Fibroblast of lung (primary cell): ENCODE measurements around the gene EFNA5.

Experiments
- EZH2 ChIP-seq: IDR thresholded peaks from 2 replicates; pipeline ENCODE4 v1.5.1; 2012; ENCODE audit warnings: low read length, control low read depth, mild to moderate bottlenecking; ENCODE audit errors: missing control alignments
- TF ChIP-seq, protein P1 (sequence below), 2 donors: IDR thresholded peaks in 1 of 2; conservative IDR thresholded peaks in 1 of 2; 1 replicate in 1 of 2; 2 replicates in 1 of 2; pipeline ENCODE4 v1.5.1; 2011 to 2012; ENCODE audit warnings: low read length in 2 of 2, control low read depth in 1 of 2, inconsistent platforms in 1 of 2, low read depth in 1 of 2, mild to moderate bottlenecking in 1 of 2

DNA sequence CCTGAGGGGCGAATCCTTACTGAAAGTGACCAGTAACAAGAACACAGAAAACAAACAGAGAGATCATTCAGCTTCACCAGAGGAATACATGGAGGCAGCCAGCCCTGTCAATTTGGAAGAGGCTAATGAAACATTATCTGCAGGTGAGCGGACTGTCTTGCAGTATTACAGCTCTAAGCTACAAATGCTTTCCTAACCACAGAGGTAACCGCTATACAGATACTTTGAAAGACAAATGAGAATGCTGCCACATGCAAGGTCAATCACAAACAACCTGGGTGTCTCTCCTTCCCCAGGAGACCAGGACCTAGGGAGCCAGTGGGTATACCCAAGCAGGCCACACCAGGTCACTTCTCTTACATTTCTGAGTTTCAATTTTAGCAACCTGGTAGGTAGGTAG, 30.2 kb downstream of the EFNA5 start:
- TF ChIP-seq, protein P1, sequence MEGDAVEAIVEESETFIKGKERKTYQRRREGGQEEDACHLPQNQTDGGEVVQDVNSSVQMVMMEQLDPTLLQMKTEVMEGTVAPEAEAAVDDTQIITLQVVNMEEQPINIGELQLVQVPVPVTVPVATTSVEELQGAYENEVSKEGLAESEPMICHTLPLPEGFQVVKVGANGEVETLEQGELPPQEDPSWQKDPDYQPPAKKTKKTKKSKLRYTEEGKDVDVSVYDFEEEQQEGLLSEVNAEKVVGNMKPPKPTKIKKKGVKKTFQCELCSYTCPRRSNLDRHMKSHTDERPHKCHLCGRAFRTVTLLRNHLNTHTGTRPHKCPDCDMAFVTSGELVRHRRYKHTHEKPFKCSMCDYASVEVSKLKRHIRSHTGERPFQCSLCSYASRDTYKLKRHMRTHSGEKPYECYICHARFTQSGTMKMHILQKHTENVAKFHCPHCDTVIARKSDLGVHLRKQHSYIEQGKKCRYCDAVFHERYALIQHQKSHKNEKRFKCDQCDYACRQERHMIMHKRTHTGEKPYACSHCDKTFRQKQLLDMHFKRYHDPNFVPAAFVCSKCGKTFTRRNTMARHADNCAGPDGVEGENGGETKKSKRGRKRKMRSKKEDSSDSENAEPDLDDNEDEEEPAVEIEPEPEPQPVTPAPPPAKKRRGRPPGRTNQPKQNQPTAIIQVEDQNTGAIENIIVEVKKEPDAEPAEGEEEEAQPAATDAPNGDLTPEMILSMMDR (conservative IDR thresholded peaks at IDR 0.05 in 1 of 2, IDR thresholded peaks at IDR 0.05 in 1 of 2; ENCODE audit: low read depth in 1 of 2, low read length in 2 of 2) = no peak
- TF ChIP-seq EZH2 = no peak
